CD14-positive monocyte (primary cell): ENCODE measurements around the gene CARMIL1. TPM values are rescaled to one million over a fixed set of nuclear protein-coding genes. Genes with fewer than 3 reads are reported as not detected.
A peak's percentile ranks its signal among the peaks of the same experiment; 100 is the strongest.

Experiments
- DNase-seq, 3 donors: peaks; one replicate each; pipeline ENCODE4 v3.0.0-alpha.2; 2011 to 2022
- H2AFZ ChIP-seq: 2 replicates; pipeline ENCODE4 v1.6.0; 2012; ENCODE audit warnings: mild to moderate bottlenecking, low read depth, low read length, inconsistent platforms; ENCODE audit not compliant: insufficient read depth, poor library complexity, severe bottlenecking
- H3K27ac ChIP-seq, 2 donors: 1 replicate in 1 of 2; 2 replicates in 1 of 2; pipeline ENCODE4 v1.5.1; 2012 to 2013; ENCODE audit warnings: low read length in 2 of 2, control low read depth in 1 of 2, inconsistent platforms in 1 of 2, low read depth in 1 of 2, mild to moderate bottlenecking in 1 of 2
- H3K27me3 ChIP-seq, 2 donors: one replicate each; pipeline versions ENCODE4 v1.6.0 to v1.6.1; 2011 to 2013; ENCODE audit warnings: low read length in 2 of 2; ENCODE audit not compliant: control insufficient read depth in 2 of 2, insufficient read depth in 2 of 2
- H3K36me3 ChIP-seq, 2 donors: replicated peaks in 1 of 2; 1 replicate in 1 of 2; 2 replicates in 1 of 2; pipeline versions ENCODE4 v1.5.1 to v1.6.1; 2012 to 2013; ENCODE audit warnings: low read length in 2 of 2, control low read depth in 1 of 2, inconsistent platforms in 1 of 2, mild to moderate bottlenecking in 1 of 2; ENCODE audit not compliant: insufficient read depth in 2 of 2, control insufficient read depth in 1 of 2
- H3K4me1 ChIP-seq, 2 donors: 1 replicate in 1 of 2; 2 replicates in 1 of 2; pipeline versions ENCODE4 v1.5.1 to v1.6.1; 2012 to 2013; ENCODE audit warnings: low read length in 2 of 2, control low read depth in 1 of 2, inconsistent platforms in 1 of 2, mild to moderate bottlenecking in 1 of 2, moderate library complexity in 1 of 2; ENCODE audit not compliant: insufficient read depth in 2 of 2, control insufficient read depth in 1 of 2
- H3K4me2 ChIP-seq: replicated peaks from 2 replicates; pipeline ENCODE3; 2012; ENCODE audit warnings: low read length, moderate library complexity, mild to moderate bottlenecking; ENCODE audit not compliant: poor library complexity, severe bottlenecking; ENCODE audit errors: extremely low read depth
- H3K4me3 ChIP-seq, 3 experiments: fragments of 200-600 bp in 1 of 3; sonication (generic) in 1 of 3; replicated peaks in 1 of 3; 1 replicate in 2 of 3; 2 replicates in 1 of 3; pipeline ENCODE4 v1.5.1; 2011 to 2013; ENCODE audit warnings: low read length in 3 of 3, mild to moderate bottlenecking in 3 of 3, control low read depth in 2 of 3, low read depth in 2 of 3, inconsistent platforms in 1 of 3, moderate library complexity in 1 of 3
- H3K79me2 ChIP-seq: 2 replicates; pipeline ENCODE4 v1.6.0; 2012; ENCODE audit warnings: mild to moderate bottlenecking, control low read depth, inconsistent platforms, low read length, moderate library complexity; ENCODE audit not compliant: insufficient read depth
- H3K9ac ChIP-seq: 2 replicates; pipeline ENCODE4 v1.6.0; 2017; ENCODE audit warnings: low read length, mild to moderate bottlenecking; ENCODE audit not compliant: insufficient read depth, poor library complexity, severe bottlenecking
- H3K9me3 ChIP-seq, 2 donors: replicated peaks in 1 of 2; 1 replicate in 1 of 2; 2 replicates in 1 of 2; pipeline versions ENCODE4 v1.5.1 to v1.6.1; 2012 to 2013; ENCODE audit warnings: low read length in 2 of 2, control low read depth in 1 of 2; ENCODE audit not compliant: control insufficient read depth in 1 of 2, insufficient read depth in 1 of 2
- H4K20me1 ChIP-seq: 2 replicates; pipeline ENCODE4 v1.6.0; 2012; ENCODE audit warnings: mild to moderate bottlenecking, low read length, control low read depth, moderate library complexity; ENCODE audit not compliant: insufficient read depth
- H3K27ac Mint-ChIP-seq, 7 donors: one replicate each; pipeline ENCODE4 v1.8.0; 2020; ENCODE audit warnings: mild to moderate bottlenecking in 7 of 7, mixed read lengths in 7 of 7, moderate library complexity in 6 of 7, inconsistent platforms in 2 of 7
- H3K27me3 Mint-ChIP-seq, 3 donors: one replicate each; pipeline ENCODE4 v1.8.0; 2021 to 2022; ENCODE audit warnings: low read depth in 3 of 3, mild to moderate bottlenecking in 3 of 3, mixed read lengths in 3 of 3, moderate library complexity in 3 of 3, inconsistent platforms in 1 of 3
- H3K36me3 Mint-ChIP-seq, 2 donors: one replicate each; pipeline ENCODE4 v1.8.0; 2020; ENCODE audit warnings: mixed read lengths in 2 of 2, inconsistent platforms in 1 of 2, mild to moderate bottlenecking in 1 of 2
- H3K4me1 Mint-ChIP-seq: one replicate; pipeline ENCODE4 v1.8.0; 2020; ENCODE audit warnings: mild to moderate bottlenecking, mixed read lengths
- H3K4me3 Mint-ChIP-seq, 2 donors: one replicate each; pipeline ENCODE4 v1.8.0; 2020; ENCODE audit warnings: mild to moderate bottlenecking in 2 of 2, mixed read lengths in 2 of 2, moderate library complexity in 1 of 2
- H3K9me3 Mint-ChIP-seq, 7 donors: one replicate each; pipeline ENCODE4 v1.8.0; 2020 to 2022; ENCODE audit warnings: mixed read lengths in 7 of 7, mild to moderate bottlenecking in 6 of 7, moderate library complexity in 6 of 7, inconsistent platforms in 2 of 7
- CTCF ChIP-seq: fragments of 200-600 bp; IDR thresholded peaks from one replicate; pipeline ENCODE4 v1.8.0; 2022; ENCODE audit warnings: antibody characterized with exemption, mild to moderate bottlenecking
- WGBS: methylation state at CpG from one replicate; pipeline ENCODE4 v1.1.5; 2013; ENCODE audit warnings: missing lambda C conversion rate; ENCODE audit not compliant: insufficient coverage; 5-methylcytosine and 5-hydroxymethylcytosine counted together
- intact Hi-C, 2 donors: fragments of 100-400 bp; cut with micrococcal nuclease; formaldehyde crosslinking; loops; one replicate each; pipeline versions ENCODE4 v1.15.0 to v1.15.1; 2023
- polyA plus RNA-seq, 3 donors: library from polyadenylated mRNA; depleted of rRNA in 1 of 3; unstranded in 2 of 3; stranded (reverse) in 1 of 3; fragments of 300-500 nt in 2 of 3; fragments of >200 nt in 1 of 3; fragmentation: Illumina TruSeq in 2 of 3; gene quantifications; 1 replicate in 2 of 3; 2 replicates in 1 of 3; pipeline ENCODE4 v1.2.3, GENCODE V29; 2012 to 2021

Gene CARMIL1
- polyA plus RNA-seq, 3 donors, result 0.30 to 0.49 (median 0.41) TPM

- Mint-ChIP-seq H3K27me3 (no peaks in the 10 kb centered on the region), H3K9me3 (no peaks in the 10 kb centered on the region), H3K4me1 (peaks cover 14% of the 10 kb centered on the region), H3K4me3 (no peak overlapping the region), H3K27ac (no peak overlapping the region), H3K36me3 (peaks cover 19 to 31% of the 10 kb centered on the region in 2 donors)
- no peaks in the 10 kb centered on the region for H3K27me3 ChIP-seq
- no CpG with 5 or more reads among the region's 1 CpG for WGBS
- no peak overlapping the region for H3K9ac ChIP-seq
- H2AFZ ChIP-seq, result no peak overlapping the region
- H3K4me2 ChIP-seq, result no peak overlapping the region
- H3K27ac ChIP-seq, result no peak overlapping the region
- intact Hi-C loops, result no loop called here
- TF ChIP-seq CTCF, result no peak
- H3K36me3 ChIP-seq, result peaks cover 3 to 4% of the 10 kb centered on the region in 2 donors
- peaks cover 0 to 8% of the 10 kb centered on the region in 2 donors for H3K4me1 ChIP-seq
- no peaks in the 10 kb centered on the region for H3K79me2 ChIP-seq
- no peak overlapping the region for H3K4me3 ChIP-seq
- peaks cover 4% of the 10 kb centered on the region for H4K20me1 ChIP-seq
- DNase-seq, result no peak
- no peaks in the 10 kb centered on the region for H3K9me3 ChIP-seq
Measured at GRCh38 chr6:25428758-25429317, 149.7 kb downstream of the CARMIL1 start.

GRCh38 chr6:25431306-25431974, 152.3 kb downstream of the CARMIL1 start:
- Mint-ChIP-seq H3K4me3 (no peak overlapping the region), H3K27ac (peak overlapping the region in 3 of 7 donors; percentile 4 to 25 (median 7)), H3K27me3 (no peaks in the 10 kb centered on the region), H3K36me3 (peaks cover 20 to 26% of the 10 kb centered on the region in 2 donors), H3K4me1 (peaks cover 32% of the 10 kb centered on the region), H3K9me3 (no peaks in the 10 kb centered on the region)
- Histone ChIP-seq H3K4me1 (peaks cover 17 to 24% of the 10 kb centered on the region in 2 donors), H4K20me1 (peaks cover 3% of the 10 kb centered on the region), H3K4me3 (no peak overlapping the region), H3K9ac (no peak overlapping the region), H3K9me3 (no peaks in the 10 kb centered on the region), H3K27ac (no peak overlapping the region), H3K27me3 (no peaks in the 10 kb centered on the region), H2AFZ (no peak overlapping the region), H3K79me2 (peaks cover under 1% of the 10 kb centered on the region), H3K4me2 (no peak overlapping the region), H3K36me3 (peaks cover 3 to 4% of the 10 kb centered on the region in 2 donors)
- no peak for DNase-seq
- TF ChIP-seq CTCF, result no peak
- 93% methylated on average over 4 of the region's 7 CpGs for WGBS
- intact Hi-C loops, result no loop called here
